NCI-H526 treated with DMSO at 0.1 percent for 48 hours (cell line): ENCODE data around the gene RAPGEF5.

Experiments used
- DNase-seq: peaks from one replicate; lab custom pipeline; 2025; lab: John Stamatoyannopoulos, UW

Gene RAPGEF5

DNA sequence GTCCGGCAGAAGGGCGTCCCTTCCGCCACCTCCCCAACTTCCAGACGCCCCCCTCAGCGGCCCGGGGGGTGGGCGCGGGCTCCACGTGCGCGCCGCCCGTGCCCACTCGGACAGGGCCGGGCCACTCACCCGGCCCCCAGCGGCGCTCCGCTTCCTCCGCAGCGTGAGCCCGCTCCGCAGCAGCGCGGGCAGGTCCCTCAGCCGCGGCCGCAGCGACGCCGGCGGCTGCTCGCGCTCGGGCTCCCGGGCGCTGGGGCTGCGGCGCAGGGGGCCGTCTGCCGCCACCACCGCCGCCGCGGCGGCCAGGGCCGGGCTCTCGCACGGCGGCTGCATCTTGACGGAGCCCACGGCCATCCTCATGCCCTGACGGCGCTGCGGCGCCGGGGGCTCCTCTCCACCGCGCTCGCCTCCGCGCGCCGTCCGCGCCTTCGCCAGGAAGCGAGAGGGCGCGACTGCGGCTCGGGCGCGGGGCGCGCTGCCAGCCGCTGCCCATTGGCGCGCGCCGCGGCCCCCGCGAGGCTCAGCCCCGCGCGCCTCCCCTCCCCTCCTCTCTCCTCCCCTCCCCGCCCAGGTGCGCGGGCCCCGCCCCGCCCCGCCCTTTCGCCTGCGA lies at the start of gene RAPGEF5:
RAPGEF5 (minus strand) TSS at position 454 of the 610 bp plus-strand sequence; CDS start at position 360, 94 bp downstream.
- DNase-seq = peak; percentile 69

DNA sequence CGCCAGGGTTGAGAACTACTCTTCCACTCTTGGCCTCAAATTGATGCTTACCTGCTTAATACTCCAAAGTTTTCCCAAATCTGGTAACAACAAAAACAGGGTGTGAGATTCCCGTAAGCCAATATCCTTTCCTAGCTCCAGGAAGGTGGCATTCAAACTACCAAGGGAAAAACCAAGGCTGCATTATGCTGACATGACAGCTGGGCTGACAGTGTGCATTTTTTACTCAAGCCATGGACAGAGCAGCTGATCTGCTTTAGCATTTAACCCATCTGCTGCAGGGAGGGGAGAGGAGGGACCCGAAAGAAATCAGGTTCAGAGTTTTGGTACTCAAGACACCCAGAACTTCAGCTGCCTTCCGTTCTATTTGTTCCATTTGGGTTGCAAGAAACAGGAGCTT lies 49.8 kb upstream of the RAPGEF5 start:
- no peak for DNase-seq

DNA sequence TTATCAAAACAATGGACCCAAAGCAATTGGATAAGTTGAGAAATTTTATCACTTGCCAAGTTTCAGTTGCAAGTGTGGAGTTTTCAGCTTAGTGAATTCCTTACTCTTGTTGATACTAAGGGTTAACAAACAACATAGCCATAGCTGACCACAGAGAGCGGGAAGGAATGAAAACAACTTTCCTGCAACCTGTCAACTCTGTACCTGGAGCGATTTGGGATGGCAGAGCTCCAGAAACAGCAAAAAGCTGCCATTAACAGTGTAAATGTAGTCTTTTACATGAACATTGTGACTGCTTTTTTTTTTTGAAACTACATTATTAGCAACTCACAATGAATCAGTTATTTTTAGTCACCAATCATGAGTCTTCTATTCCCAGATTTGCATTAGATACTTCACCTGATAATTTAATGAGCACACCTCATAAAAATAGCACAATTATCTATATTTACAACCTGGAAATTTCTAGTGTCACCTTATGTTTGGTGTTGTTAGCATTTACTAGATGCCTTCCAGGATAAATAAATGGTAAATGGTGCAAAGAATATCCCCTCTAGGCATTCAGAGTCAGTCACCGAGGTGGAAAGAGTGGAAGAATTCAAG lies 47.6 kb upstream of the RAPGEF5 start:
- DNase-seq = no peak

- no peak for DNase-seq
These were observed 46.4 kb upstream of the RAPGEF5 start for GRCh38 chr7:22403344-22403743.

GRCh38 chr7:22402250-22402649 lies 45.3 kb upstream of the RAPGEF5 start:
- no peak for DNase-seq

- DNase-seq = no peak
These were observed 44.1 kb upstream of the RAPGEF5 start for GRCh38 chr7:22400936-22401553.

DNA sequence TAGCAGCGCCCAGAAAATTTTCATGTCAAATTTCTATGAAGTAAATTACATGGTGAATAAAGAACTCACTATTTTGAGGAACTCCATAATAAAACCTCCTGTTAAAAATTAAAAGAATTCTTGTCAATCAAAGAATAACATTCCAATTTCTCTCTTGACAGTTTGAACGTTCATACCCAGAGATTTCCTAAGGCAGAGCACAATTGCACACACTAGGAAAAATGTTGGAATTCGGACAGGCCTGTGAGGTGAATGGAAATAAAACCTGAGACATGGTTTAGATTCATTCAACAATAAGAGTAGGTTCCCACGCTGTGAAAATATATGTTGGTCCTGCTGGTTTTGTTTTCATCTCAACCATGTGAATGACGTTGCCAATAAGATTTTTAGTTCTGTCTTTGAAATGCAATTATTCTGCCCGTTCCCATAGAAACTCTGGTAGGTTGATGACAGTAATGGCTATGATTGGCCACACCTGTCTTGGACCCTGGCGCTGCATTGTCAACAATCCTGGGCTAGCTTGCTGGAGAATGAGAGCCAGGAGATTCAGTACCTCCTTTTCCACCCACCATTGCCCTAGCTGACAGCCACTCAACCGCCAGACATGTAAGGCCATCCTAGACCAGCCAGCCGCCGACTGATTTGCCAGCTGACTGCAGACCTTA lies 43.3 kb upstream of the RAPGEF5 start:
- no peak for DNase-seq

- no peak for DNase-seq
These were observed 42.6 kb upstream of the RAPGEF5 start for GRCh38 chr7:22399546-22399945.

GRCh38 chr7:22399091-22399490 lies 42.1 kb upstream of the RAPGEF5 start:
- no peak for DNase-seq

GRCh38 chr7:22397981-22398380 lies 41.0 kb upstream of the RAPGEF5 start:
- DNase-seq = no peak

- no peak for DNase-seq
These were observed 38.3 kb upstream of the RAPGEF5 start for GRCh38 chr7:22395222-22395621.

DNA sequence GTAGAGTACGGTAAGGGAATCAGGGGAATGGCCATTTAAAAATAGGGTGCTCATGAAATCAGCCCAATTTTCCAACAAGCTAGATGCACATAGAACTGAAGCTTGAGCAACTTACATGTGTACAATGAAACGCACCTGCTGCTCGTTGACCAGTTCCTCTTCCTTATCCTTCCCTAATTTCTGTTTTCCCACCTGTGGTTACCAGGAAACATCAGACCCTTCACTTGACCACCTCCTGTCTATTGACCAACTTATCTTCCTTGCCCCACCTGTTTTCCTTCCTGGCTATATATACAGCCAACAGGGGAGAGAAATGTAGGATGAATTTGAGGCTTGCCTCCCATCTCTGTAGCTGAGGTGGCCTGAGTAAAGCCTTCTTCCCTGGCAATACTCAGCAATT lies 37.8 kb upstream of the RAPGEF5 start:
- no peak for DNase-seq

DNA sequence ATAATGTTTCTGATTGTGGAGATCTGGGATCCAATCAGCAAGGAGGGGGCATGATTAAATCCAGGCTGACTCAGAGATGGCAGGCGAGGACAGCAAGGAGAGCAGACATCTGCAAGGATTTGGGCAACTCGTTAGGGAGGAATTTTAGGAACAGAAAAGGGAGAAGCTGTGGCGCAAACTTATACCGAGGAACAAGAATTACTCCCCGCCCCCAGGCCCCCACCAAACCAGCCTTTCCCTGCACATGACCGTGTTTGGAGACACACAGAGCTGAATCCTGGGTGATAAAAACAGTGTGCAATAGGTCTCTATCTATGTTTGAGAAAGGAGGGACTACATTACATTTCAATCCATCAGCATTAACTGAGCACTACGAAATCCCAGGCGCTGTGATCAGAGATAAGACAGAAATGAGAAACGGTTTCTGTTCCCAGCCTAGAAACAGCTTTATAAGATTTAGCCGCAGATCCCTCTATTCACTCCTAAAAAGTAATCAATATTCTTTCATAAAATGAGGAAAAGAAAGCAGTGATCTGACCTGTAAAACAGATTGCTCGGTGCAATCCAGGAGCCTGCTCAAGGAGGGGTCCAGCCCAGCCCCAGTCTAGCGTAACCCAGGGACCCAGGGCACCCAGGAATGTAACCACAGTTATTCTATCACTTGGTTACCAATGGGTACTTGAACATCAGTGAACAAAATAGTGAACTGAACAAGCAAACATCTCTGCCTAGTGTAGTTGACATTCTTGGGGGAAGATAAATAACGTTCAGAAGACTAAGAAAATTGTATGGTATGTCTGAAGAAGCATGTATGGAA lies 37.2 kb upstream of the RAPGEF5 start:
- DNase-seq = no peak

DNA sequence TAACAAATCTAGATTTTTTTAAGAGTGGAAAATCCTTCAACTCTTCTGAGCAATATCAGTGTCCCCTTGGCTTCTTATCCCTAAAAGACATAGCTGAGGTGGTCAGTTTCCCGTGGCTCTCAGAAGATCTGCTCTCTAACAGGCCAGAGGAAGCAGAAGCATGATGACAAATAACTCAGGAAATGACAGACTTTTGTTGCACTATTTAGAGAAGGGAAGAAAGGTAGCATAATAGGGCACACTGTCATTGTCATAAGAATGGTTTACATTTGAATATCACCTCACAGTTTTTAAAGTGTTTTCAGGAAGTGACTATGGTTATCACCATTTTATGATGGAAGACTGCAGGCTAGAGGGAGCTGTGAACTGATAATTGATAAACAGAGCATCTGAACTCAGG lies 33.6 kb upstream of the RAPGEF5 start:
- no peak for DNase-seq

DNA sequence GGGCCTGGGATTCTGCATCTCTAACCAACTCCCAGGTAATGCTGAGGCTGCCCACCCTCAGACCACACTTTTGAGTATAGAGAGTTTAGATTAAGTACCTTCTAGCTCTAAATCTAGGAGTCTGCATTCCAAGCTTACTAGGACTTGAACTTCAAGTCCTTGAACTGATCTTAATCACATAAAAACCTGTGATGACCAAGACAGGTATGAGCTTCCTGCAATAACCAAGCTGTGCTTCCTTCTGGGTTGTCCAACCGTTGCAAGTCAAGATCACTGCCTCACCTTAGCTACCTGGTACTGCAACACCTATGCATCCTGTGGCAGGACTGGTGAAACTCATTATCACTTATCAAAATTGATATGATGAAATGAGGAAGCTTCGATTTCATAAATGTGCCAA lies 32.9 kb upstream of the RAPGEF5 start:
- no peak for DNase-seq

GRCh38 chr7:22387583-22387982 lies 30.6 kb upstream of the RAPGEF5 start:
- no peak for DNase-seq

DNA sequence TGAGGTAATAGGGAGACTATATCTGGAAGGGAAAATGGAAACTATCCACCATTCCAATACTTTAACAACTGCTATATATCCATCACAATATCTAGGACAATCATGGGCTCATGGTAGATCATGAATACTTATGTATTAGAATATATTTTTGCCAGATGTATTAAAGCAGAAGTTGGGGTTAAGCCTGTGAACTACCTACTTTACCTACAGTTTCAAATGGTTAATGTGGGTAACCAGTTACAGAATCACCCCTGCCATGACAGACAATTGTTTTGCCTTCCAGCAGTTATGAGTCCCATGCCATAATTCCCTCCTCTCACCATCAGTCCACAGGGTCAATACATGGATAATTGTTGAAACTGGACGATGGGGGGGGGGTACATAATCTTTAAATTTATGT lies 29.9 kb upstream of the RAPGEF5 start:
- DNase-seq = no peak

GRCh38 chr7:22386206-22386858 lies 29.4 kb upstream of the RAPGEF5 start:
- no peak for DNase-seq

GRCh38 chr7:22385326-22385725 lies 28.4 kb upstream of the RAPGEF5 start:
- DNase-seq = no peak

- no peak for DNase-seq
These were observed 23.4 kb upstream of the RAPGEF5 start for GRCh38 chr7:22380333-22380732.

- peak; percentile 96 for DNase-seq
These were observed 21.4 kb upstream of the RAPGEF5 start for GRCh38 chr7:22378199-22378980.
